ENCODE measurements around the gene CREB5.

The CREB5 gene

DNA sequence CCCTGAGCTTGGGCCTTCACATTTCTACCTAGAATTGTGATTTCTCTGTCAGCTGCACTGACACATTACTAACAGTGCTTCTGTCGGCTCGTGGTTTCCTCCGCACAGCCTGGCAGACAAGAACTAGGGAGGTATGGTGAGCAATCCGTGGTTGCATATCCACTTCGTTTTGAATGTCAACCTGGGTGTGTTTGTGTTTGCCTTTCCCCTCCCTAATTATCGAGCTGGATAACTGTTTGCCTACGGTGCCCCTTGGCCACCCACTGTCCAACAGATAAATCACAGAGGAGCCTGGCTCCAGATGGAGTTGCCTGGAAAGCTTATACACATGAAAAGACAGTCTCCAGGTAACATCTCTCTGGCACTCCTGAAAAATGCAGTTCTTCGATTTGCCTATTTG lies 317.0 kb downstream of the CREB5 start:
- TF ChIP-seq, protein P1, sequence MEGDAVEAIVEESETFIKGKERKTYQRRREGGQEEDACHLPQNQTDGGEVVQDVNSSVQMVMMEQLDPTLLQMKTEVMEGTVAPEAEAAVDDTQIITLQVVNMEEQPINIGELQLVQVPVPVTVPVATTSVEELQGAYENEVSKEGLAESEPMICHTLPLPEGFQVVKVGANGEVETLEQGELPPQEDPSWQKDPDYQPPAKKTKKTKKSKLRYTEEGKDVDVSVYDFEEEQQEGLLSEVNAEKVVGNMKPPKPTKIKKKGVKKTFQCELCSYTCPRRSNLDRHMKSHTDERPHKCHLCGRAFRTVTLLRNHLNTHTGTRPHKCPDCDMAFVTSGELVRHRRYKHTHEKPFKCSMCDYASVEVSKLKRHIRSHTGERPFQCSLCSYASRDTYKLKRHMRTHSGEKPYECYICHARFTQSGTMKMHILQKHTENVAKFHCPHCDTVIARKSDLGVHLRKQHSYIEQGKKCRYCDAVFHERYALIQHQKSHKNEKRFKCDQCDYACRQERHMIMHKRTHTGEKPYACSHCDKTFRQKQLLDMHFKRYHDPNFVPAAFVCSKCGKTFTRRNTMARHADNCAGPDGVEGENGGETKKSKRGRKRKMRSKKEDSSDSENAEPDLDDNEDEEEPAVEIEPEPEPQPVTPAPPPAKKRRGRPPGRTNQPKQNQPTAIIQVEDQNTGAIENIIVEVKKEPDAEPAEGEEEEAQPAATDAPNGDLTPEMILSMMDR (conservative IDR thresholded peaks at IDR 0.05; ENCODE audit: low read length): no peak

DNA sequence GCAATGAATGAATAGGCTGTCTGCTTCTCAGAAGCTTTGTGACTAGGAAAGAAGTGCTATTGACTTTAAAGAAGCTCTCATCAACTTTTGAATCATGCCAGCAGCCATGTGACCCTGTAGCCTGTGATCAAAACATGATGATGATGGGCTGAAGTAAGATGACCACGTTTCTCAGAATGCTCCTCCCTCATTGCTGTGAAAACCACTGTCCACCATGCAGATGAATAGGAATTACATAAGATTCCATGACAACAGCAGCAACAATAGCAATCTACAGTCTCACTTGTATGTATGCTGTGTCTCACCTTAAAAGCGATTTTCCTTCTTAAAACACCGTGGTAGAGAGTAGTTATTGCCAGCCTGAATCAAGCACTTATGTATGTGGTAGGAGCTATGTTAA lies 317.4 kb downstream of the CREB5 start:
- H3K4me3 ChIP-seq (ENCODE audit: low read length): no peak overlapping the region
- peak; percentile 43 for DNase-seq (ENCODE audit: low read depth)
- TF ChIP-seq, protein P1 (conservative IDR thresholded peaks at IDR 0.05; ENCODE audit: low read length): no peak

More for the DNA sequence above, 317.0 kb downstream of the CREB5 start:
- DNase-seq (ENCODE audit: low read depth): no peak
- no peak overlapping the region for H3K4me3 ChIP-seq (ENCODE audit: low read length)

DNA sequence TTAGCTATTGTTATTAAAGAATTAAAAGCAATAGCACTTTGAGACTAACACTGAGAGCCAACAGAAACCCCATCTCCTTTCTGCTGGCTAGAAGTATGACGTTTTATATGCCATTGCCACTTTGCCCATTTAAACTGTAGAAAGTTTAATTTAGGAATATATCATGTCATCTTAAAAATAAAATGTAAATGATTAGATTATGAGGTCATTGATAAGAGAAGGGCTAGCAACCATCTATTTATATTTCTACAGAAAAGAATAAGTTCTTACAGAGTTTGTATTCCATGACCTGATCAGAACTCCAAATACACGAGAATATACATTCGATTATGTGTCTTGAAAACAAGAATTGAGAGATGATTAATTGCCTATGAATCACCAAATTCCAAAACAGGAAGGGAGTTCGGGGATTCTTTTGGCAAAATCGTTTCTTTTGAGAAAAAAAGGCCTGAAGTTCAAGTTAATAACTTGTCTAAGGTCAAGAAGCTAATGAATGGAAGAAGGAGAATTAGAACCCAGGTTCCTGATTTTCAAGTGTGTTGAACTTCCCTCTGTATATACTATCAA lies 318.9 kb downstream of the CREB5 start:
- no peak for DNase-seq (ENCODE audit: low read depth)

DNA sequence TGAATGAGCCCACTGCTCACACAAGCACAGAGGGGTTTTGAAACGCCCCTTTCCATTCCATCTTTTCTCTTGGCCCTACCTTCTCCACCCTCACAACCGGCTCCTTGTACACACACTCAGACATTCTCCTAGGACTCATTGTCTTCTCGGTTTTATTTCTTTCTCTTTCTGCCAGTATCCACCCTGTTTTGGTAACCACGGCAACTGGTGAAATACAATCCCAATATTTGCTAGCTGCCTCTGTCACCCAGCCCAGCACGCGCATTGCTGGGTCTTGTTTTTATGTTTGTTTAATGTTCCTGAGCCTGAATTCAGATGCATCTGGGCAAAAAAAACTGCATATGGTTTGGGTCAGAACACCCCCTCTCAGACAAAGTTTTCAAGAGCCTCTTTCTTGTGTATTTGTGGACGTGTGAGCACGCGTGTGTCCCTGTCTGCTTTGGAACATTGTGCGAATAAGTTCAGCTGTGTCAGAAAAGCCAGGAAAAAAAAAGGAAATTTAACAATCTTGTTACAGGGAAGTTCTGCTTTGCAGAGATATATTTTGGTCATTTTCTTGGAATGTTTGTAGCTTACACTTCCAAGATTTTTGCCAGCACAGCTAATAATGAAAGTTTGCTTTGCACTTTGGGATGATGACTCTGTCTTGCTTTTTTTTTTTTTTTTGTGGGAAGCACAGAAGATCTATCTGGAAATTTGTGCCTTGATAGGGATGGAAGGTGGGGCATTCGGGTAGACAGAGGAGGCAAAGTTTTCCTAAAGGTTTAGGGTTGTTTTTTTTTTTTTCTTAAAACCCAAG lies 320.0 kb downstream of the CREB5 start:
- DNase-seq (ENCODE audit: low read depth): peak; percentile 59
- peak overlapping the region; percentile 49 for H3K4me3 ChIP-seq (ENCODE audit: low read length)
- TF ChIP-seq, protein P1 (conservative IDR thresholded peaks at IDR 0.05; ENCODE audit: low read length): no peak

More for the DNA sequence above, 318.9 kb downstream of the CREB5 start:
- H3K4me3 ChIP-seq (ENCODE audit: low read length): no peak overlapping the region
- TF ChIP-seq, protein P1 (conservative IDR thresholded peaks at IDR 0.05; ENCODE audit: low read length): no peak

DNA sequence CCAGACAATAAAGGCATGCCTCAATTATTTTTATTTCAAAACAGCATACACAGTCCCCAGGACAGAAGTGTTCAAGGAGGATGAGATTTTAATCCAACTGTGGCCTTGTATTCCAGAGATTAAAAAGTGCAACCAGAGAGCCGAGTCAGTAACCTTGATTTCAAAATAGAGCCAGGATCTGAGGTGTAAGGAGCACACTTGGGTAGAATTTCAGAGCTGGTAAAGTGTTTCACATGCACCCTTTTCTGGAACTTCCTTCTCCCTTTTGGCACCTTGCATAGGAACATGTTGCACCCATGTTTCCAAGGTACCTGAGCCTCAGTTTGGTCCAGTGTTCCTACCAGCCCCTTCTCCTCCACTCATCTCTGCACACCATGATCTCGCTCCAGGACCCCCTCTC lies 320.7 kb downstream of the CREB5 start:
- DNase-seq (ENCODE audit: low read depth): no peak
- TF ChIP-seq, protein P1 (conservative IDR thresholded peaks at IDR 0.05; ENCODE audit: low read length): no peak
- no peak overlapping the region for H3K4me3 ChIP-seq (ENCODE audit: low read length)

DNA sequence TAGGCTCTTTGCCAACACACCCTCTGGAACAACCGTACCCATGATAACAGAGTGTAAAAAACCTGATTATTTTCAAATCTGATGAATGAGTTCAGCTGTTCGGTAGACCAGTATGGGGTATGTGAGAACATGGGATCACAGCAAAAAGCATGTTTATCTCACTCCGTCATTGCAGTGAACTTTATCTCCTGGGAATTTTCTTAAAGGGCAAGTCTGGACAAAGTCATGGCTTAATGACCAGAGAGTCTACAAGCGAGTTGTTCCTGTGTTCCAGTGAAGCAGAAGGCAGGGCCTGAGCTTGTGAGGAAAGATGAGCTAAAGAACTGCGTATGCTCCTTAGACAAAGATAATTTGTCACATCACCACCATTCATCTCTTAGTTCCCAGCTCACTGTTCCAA lies 326.1 kb downstream of the CREB5 start:
- TF ChIP-seq, protein P1 (conservative IDR thresholded peaks at IDR 0.05; ENCODE audit: low read length): no peak
- H3K4me3 ChIP-seq (ENCODE audit: low read length): no peak overlapping the region
- no peak for DNase-seq (ENCODE audit: low read depth)

DNA sequence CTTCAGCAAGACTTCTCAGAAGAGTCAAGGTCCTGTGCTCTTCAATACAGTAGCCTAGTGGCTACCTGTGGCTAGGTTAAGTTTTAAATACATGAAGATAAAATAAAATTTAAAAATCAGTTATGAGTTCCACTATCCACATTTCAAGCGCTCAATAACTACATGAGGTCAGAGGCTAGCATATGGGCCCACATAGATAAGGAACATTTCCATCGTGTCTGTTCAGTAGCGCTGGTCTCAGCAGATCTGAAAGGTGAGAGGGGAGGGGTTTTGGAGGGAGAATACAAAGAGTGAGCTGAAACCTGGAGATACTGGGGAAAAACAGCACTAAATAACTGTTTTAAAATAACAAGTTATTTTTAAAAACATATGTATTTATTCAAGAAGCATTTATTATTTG lies 326.8 kb downstream of the CREB5 start:
- no peak overlapping the region for H3K4me3 ChIP-seq (ENCODE audit: low read length)
- TF ChIP-seq, protein P1 (conservative IDR thresholded peaks at IDR 0.05; ENCODE audit: low read length): no peak
- no peak for DNase-seq (ENCODE audit: low read depth)
